ENCODE data around the gene FYB2.

The FYB2 gene, protein sequence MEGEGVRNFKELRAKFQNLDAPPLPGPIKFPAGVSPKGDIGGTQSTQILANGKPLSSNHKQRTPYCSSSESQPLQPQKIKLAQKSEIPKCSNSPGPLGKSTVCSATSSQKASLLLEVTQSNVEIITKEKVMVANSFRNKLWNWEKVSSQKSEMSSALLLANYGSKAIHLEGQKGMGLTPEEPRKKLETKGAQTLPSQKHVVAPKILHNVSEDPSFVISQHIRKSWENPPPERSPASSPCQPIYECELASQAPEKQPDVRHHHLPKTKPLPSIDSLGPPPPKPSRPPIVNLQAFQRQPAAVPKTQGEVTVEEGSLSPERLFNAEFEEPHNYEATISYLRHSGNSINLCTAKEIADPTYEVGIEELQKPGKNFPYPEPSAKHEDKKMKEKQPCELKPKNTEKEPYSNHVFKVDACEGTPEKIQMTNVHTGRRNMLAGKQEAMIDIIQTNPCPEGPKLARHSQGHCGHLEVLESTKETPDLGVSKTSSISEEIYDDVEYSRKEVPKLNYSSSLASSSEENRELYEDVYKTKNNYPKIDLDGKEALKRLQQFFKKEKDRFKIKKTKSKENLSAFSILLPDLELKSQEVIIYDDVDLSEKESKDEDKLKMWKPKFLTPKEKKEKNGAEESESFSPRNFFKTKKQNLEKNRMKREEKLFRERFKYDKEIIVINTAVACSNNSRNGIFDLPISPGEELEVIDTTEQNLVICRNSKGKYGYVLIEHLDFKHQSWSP

DNA sequence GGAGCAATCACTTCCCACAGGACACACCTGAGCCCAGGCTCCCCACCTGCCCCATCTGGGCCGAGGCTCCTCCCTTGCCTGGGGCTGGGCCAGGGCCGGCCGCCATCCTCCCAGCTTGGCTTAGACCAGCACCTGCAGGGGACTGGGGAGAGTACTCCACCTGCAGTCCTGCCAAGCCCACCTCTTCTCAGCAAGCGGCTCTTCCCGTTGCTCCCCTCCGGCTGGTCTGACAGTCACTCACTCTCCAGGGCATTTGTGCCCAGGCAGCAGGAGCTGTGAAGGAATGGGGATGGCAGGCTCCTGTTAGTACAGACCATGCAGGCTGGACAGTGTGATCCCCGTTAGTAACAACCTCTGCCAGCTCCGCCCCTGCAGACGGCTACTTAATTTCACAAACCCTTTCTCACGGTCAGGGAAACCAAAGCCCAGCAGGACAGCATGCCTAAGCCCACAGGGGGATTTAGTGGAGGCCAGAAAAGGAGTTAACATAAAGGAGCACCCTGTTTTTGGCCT is at the start of gene FYB2:
Gene FYB2 (minus strand): TSS at position 18 of the 513 bp plus-strand sequence. CDS start 114 bp downstream, outside the sequence.
- Histone ChIP-seq H3K9me3 (ENCODE audit: control insufficient read depth in 5 of 5, low read length in 5 of 5) (peaks cover 0 to 4% (median 0%) of the 10 kb centered on the region in 5 donors), H3K9ac (ENCODE audit: low read length in 5 of 5) (no peak within 1 kb of the TSS), H3K4me1 (ENCODE audit: control insufficient read depth in 5 of 5, insufficient read depth in 5 of 5, low read length in 5 of 5) (peaks cover 0 to 13% (median 4%) of the 10 kb centered on the region in 5 donors), H3K27me3 (ENCODE audit: control insufficient read depth in 5 of 5, insufficient read depth in 4 of 5, low read length in 5 of 5) (peaks cover 0 to 3% (median 0%) of the 10 kb centered on the region in 5 donors), H3K36me3 (ENCODE audit: control insufficient read depth in 5 of 5, insufficient read depth in 5 of 5, low read length in 5 of 5) (no peaks in the 10 kb centered on the region), H3K27ac (ENCODE audit: low read depth, low read length) (no peak within 1 kb of the TSS), H3K4me3 (ENCODE audit: low read depth in 1 of 5, low read length in 5 of 5) (no peak within 1 kb of the TSS)

DNA sequence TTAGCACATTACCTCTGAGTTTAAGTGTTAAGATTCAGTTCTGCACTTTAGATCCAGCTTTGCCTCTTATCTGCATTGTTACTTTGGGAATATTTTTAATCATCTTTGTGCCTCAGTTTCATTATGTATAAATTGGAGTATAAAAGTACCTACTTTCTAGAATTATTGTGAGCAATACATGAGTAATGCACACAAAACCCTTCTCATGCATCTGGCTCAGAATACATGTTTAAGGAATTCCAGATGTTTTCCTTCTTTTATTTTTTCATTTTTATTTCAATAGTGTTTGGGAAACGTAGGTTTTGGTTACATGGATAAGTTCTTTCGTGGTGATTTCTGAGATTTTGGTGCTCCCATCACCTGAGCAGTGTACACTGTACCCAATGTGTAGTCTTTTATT is 49.6 kb upstream of the FYB2 start:
- H3K9ac ChIP-seq (ENCODE audit: low read length in 5 of 5), result no peak overlapping the region
- H3K4me3 ChIP-seq (ENCODE audit: low read depth in 1 of 5, low read length in 5 of 5), result no peak overlapping the region
- H3K9me3 ChIP-seq (ENCODE audit: control insufficient read depth in 5 of 5, low read length in 5 of 5), result peaks cover 0 to 4% (median 0%) of the 10 kb centered on the region in 5 donors
- H3K27me3 ChIP-seq (ENCODE audit: control insufficient read depth in 5 of 5, insufficient read depth in 4 of 5, low read length in 5 of 5), result no peaks in the 10 kb centered on the region
- no peaks in the 10 kb centered on the region for H3K4me1 ChIP-seq (ENCODE audit: control insufficient read depth in 5 of 5, insufficient read depth in 5 of 5, low read length in 5 of 5)
- no peak overlapping the region for H3K27ac ChIP-seq (ENCODE audit: low read depth, low read length)
- H3K36me3 ChIP-seq (ENCODE audit: control insufficient read depth in 5 of 5, insufficient read depth in 5 of 5, low read length in 5 of 5), result no peaks in the 10 kb centered on the region

DNA sequence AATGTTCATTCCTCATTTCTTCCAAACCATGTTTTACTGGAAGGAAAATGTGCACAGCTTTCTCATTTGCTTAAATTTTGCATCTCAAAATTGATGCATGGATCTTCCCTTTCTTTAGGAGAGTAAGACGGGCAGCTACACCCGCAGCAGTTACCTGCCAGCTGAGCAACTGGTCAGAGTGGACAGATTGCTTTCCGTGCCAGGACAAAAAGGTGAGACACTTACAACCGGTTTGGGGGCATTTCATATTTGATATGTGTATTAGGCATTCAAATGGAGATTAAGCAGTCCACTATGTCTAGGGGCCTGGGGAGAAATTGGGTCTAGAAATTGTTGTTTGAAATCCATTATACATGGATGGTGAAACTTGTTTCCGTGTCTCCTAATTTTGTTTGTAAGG is 48.3 kb upstream of the FYB2 start:
- Histone ChIP-seq H3K9ac (ENCODE audit: low read length in 5 of 5) (no peak overlapping the region), H3K4me1 (ENCODE audit: control insufficient read depth in 5 of 5, insufficient read depth in 5 of 5, low read length in 5 of 5) (no peaks in the 10 kb centered on the region), H3K9me3 (ENCODE audit: control insufficient read depth in 5 of 5, low read length in 5 of 5) (peaks cover 0 to 4% (median 0%) of the 10 kb centered on the region in 5 donors), H3K36me3 (ENCODE audit: control insufficient read depth in 5 of 5, insufficient read depth in 5 of 5, low read length in 5 of 5) (no peaks in the 10 kb centered on the region), H3K27ac (ENCODE audit: low read depth, low read length) (no peak overlapping the region), H3K4me3 (ENCODE audit: low read depth in 1 of 5, low read length in 5 of 5) (no peak overlapping the region), H3K27me3 (ENCODE audit: control insufficient read depth in 5 of 5, insufficient read depth in 4 of 5, low read length in 5 of 5) (no peaks in the 10 kb centered on the region)

DNA sequence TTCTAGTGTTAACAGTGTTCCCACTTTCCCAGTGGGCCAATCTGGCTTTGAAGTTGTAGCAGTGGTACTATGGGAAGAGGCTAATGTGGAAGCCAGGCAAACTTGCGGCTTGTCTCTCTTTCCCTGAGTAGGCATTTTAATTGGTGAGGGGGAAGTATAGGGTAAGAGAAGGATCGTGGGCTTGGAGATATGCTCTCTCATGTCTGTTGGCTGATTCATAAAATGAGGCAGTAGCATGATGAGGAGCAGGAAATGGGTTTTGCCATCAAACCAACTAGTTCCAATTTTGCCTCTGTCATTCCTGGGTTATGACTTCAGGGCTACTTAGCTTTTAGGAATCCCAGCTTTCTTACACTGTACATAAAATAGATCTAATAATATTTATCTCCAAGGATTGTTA is 47.5 kb upstream of the FYB2 start:
- Histone ChIP-seq H3K27me3 (ENCODE audit: control insufficient read depth in 5 of 5, insufficient read depth in 4 of 5, low read length in 5 of 5) (no peaks in the 10 kb centered on the region), H3K9ac (ENCODE audit: low read length in 5 of 5) (no peak overlapping the region), H3K4me3 (ENCODE audit: low read depth in 1 of 5, low read length in 5 of 5) (no peak overlapping the region), H3K27ac (ENCODE audit: low read depth, low read length) (no peak overlapping the region), H3K9me3 (ENCODE audit: control insufficient read depth in 5 of 5, low read length in 5 of 5) (peaks cover 0 to 4% (median 0%) of the 10 kb centered on the region in 5 donors), H3K4me1 (ENCODE audit: control insufficient read depth in 5 of 5, insufficient read depth in 5 of 5, low read length in 5 of 5) (no peaks in the 10 kb centered on the region), H3K36me3 (ENCODE audit: control insufficient read depth in 5 of 5, insufficient read depth in 5 of 5, low read length in 5 of 5) (no peaks in the 10 kb centered on the region)

DNA sequence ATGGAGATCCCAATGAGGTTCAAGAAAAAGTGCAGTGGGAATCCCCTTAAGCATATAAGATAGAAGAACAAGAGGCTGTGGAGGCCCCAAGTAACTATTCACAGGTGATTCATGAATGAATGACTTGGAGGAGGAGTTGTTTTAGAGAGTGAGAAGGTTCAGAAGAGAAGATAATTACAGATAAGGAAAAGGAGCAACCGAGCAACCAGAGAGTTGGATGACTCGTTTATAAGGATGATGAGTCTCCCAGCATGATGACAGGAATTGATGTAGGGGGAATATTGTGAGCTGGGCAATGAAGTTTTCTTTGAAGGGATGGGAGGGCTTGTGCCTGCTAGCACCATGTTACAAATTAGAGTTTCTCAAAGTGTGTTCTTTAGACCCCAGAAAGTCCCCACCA is 45.2 kb upstream of the FYB2 start:
- H3K36me3 ChIP-seq (ENCODE audit: control insufficient read depth in 5 of 5, insufficient read depth in 5 of 5, low read length in 5 of 5), result no peaks in the 10 kb centered on the region
- H3K9ac ChIP-seq (ENCODE audit: low read length in 5 of 5), result no peak overlapping the region
- H3K4me3 ChIP-seq (ENCODE audit: low read depth in 1 of 5, low read length in 5 of 5), result no peak overlapping the region
- no peaks in the 10 kb centered on the region for H3K27me3 ChIP-seq (ENCODE audit: control insufficient read depth in 5 of 5, insufficient read depth in 4 of 5, low read length in 5 of 5)
- H3K27ac ChIP-seq (ENCODE audit: low read depth, low read length), result no peak overlapping the region
- no peaks in the 10 kb centered on the region for H3K4me1 ChIP-seq (ENCODE audit: control insufficient read depth in 5 of 5, insufficient read depth in 5 of 5, low read length in 5 of 5)
- peaks cover 0 to 4% (median 0%) of the 10 kb centered on the region in 5 donors for H3K9me3 ChIP-seq (ENCODE audit: control insufficient read depth in 5 of 5, low read length in 5 of 5)

DNA sequence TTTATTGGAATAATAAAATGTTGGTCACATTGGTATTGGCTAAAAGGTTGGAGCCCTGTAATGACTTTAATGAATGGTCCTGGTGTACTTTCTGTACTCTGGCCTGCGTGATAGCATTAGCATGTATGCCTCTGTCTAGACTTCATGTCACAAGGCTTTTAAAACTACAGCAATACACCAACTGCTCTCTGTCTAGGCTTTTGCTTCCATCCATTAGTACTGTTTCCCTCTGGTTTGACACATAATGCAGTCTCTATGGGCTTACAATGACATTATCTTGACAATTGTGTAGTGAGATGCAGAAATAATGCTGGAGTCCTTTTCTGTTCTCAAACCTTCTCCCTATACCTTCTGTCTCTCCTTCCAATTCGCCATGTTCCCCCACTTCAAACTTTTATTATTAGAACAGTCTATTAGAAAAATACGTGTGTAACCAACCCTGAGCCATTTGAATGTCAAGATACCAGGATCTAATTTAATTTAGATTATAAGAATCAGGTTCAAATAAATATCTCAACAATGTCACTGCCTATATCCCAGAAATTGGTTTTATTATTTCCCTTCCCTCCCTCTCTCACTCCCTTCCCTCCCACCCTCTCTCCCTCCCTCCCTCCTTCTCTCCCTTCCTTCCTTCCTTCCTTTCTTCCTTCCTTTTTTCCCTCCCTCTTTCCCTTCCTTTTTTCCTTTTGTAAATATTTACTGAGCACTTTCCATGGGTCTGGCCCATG is 44.2 kb upstream of the FYB2 start:
- Histone ChIP-seq H3K27ac (ENCODE audit: low read depth, low read length) (no peak overlapping the region), H3K27me3 (ENCODE audit: control insufficient read depth in 5 of 5, insufficient read depth in 4 of 5, low read length in 5 of 5) (no peaks in the 10 kb centered on the region), H3K9me3 (ENCODE audit: control insufficient read depth in 5 of 5, low read length in 5 of 5) (peaks cover 0 to 4% (median 0%) of the 10 kb centered on the region in 5 donors), H3K4me3 (ENCODE audit: low read depth in 1 of 5, low read length in 5 of 5) (no peak overlapping the region), H3K36me3 (ENCODE audit: control insufficient read depth in 5 of 5, insufficient read depth in 5 of 5, low read length in 5 of 5) (no peaks in the 10 kb centered on the region), H3K9ac (ENCODE audit: low read length in 5 of 5) (no peak overlapping the region), H3K4me1 (ENCODE audit: control insufficient read depth in 5 of 5, insufficient read depth in 5 of 5, low read length in 5 of 5) (no peaks in the 10 kb centered on the region)

DNA sequence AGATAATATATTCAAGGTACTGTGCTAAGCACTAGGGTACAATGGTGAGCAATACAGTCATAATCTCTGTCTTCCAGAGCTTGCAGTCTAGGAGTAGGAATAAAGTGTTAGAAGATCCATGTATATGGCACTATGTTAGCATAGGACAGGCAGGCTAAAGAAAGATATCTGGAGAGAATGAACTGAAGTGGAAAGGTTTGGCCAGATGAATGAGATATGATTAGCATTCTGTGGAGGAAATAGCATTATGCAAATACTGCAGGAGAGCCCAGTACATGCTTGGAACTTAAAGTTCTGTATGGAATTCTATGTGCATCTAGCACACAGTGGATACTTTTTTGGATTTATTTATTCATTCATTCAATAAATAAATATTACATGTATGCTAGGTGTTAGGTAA is 40.1 kb upstream of the FYB2 start:
- Histone ChIP-seq H3K9me3 (ENCODE audit: control insufficient read depth in 5 of 5, low read length in 5 of 5) (no peaks in the 10 kb centered on the region), H3K4me3 (ENCODE audit: low read depth in 1 of 5, low read length in 5 of 5) (no peak overlapping the region), H3K4me1 (ENCODE audit: control insufficient read depth in 5 of 5, insufficient read depth in 5 of 5, low read length in 5 of 5) (no peaks in the 10 kb centered on the region), H3K36me3 (ENCODE audit: control insufficient read depth in 5 of 5, insufficient read depth in 5 of 5, low read length in 5 of 5) (no peaks in the 10 kb centered on the region), H3K27ac (ENCODE audit: low read depth, low read length) (no peak overlapping the region), H3K9ac (ENCODE audit: low read length in 5 of 5) (no peak overlapping the region), H3K27me3 (ENCODE audit: control insufficient read depth in 5 of 5, insufficient read depth in 4 of 5, low read length in 5 of 5) (no peaks in the 10 kb centered on the region)

DNA sequence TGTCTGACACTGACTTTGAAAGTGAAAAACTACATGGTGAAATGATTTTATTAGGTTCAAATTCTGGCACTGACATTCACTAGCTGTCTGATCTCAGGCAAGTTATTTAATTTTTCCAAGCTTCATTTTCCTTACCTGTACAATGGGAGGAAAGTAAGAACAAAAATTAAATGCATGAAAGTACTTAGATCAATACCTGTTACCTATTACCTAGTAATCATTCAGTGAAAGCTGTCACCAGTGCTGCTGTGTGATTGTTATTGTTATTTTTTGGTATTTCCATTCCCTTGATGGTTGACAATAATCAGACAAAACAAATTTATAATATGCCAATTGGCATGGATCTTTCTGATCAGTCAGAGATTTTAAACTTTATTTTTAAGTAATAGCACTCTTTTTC is 37.0 kb upstream of the FYB2 start:
- no peak overlapping the region for H3K9ac ChIP-seq (ENCODE audit: low read length in 5 of 5)
- H3K4me3 ChIP-seq (ENCODE audit: low read depth in 1 of 5, low read length in 5 of 5), result no peak overlapping the region
- H3K27ac ChIP-seq (ENCODE audit: low read depth, low read length), result no peak overlapping the region
- no peaks in the 10 kb centered on the region for H3K36me3 ChIP-seq (ENCODE audit: control insufficient read depth in 5 of 5, insufficient read depth in 5 of 5, low read length in 5 of 5)
- H3K27me3 ChIP-seq (ENCODE audit: control insufficient read depth in 5 of 5, insufficient read depth in 4 of 5, low read length in 5 of 5), result no peaks in the 10 kb centered on the region
- no peaks in the 10 kb centered on the region for H3K4me1 ChIP-seq (ENCODE audit: control insufficient read depth in 5 of 5, insufficient read depth in 5 of 5, low read length in 5 of 5)
- H3K9me3 ChIP-seq (ENCODE audit: control insufficient read depth in 5 of 5, low read length in 5 of 5), result no peaks in the 10 kb centered on the region

DNA sequence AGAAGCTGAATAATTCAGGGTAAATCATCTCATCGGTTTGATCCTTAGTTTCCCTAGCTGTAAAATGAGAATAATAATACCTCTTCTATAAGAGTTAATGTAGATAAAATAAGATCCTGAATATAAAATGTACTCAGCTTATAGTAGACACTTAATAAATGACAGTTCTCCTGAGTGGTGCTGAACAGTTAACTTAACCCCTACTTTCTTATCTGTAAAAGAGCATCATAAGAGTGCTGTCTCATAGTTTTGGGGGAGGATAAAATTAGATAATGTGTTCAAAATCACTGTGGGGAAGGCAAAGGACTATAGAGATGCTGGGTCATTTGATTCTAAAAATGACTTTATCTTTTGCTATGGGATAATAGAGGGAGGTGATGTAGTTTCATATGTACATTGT is 36.0 kb upstream of the FYB2 start:
- Histone ChIP-seq H3K36me3 (ENCODE audit: control insufficient read depth in 5 of 5, insufficient read depth in 5 of 5, low read length in 5 of 5) (no peaks in the 10 kb centered on the region), H3K9me3 (ENCODE audit: control insufficient read depth in 5 of 5, low read length in 5 of 5) (no peaks in the 10 kb centered on the region), H3K9ac (ENCODE audit: low read length in 5 of 5) (no peak overlapping the region), H3K4me1 (ENCODE audit: control insufficient read depth in 5 of 5, insufficient read depth in 5 of 5, low read length in 5 of 5) (no peaks in the 10 kb centered on the region), H3K4me3 (ENCODE audit: low read depth in 1 of 5, low read length in 5 of 5) (no peak overlapping the region), H3K27me3 (ENCODE audit: control insufficient read depth in 5 of 5, insufficient read depth in 4 of 5, low read length in 5 of 5) (no peaks in the 10 kb centered on the region), H3K27ac (ENCODE audit: low read depth, low read length) (no peak overlapping the region)
